Stimulated activated naive CD8-positive, alpha-beta T cell treated with anti-CD3 and anti-CD28 coated beads, Interleukin-15, Interleukin-2, amounts not matched to agents 100 ng/mL and 50 ng/mL, for 24 hours (primary cell): ENCODE data around the gene PTPRM.

Experiments used
- H3K27ac Mint-ChIP-seq: one replicate; pipeline ENCODE4 v1.8.0; 2021; ENCODE audit warnings: mild to moderate bottlenecking, mixed read lengths
- H3K27me3 Mint-ChIP-seq: one replicate; pipeline ENCODE4 v1.8.0; 2021; ENCODE audit warnings: mixed read lengths
- H3K36me3 Mint-ChIP-seq: one replicate; pipeline ENCODE4 v1.8.0; 2021; ENCODE audit warnings: low read depth, mixed read lengths
- H3K4me1 Mint-ChIP-seq: one replicate; pipeline ENCODE4 v1.8.0; 2021; ENCODE audit warnings: low read depth, mixed read lengths
- H3K4me3 Mint-ChIP-seq: one replicate; pipeline ENCODE4 v1.8.0; 2021; ENCODE audit warnings: mild to moderate bottlenecking, mixed read lengths
- H3K9me3 Mint-ChIP-seq: one replicate; pipeline ENCODE4 v1.8.0; 2021; ENCODE audit warnings: mixed read lengths

Gene PTPRM

DNA sequence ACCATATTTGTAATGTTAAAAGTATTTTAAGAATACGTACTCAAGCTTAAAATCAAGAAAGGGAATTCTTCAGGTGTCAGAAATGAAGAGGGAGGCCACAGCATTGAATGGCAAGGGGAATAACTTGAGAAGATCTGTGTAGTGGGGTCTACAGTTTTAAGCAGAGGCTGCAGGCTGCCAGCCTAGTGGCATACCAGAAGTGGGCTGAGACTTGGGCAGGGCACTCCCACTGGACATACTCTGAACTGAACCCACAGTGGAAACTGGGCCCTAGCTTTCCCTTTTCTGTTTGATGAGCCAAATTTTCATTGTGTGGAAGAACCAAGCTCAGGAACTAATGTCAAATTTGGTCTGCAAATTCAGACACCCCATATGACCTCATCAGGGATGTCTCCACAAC is 238.8 kb downstream of the PTPRM start:
- no peaks in the 10 kb centered on the region for H3K36me3 Mint-ChIP-seq
- H3K9me3 Mint-ChIP-seq = no peaks in the 10 kb centered on the region
- H3K27me3 Mint-ChIP-seq = no peaks in the 10 kb centered on the region
- no peak overlapping the region for H3K27ac Mint-ChIP-seq
- H3K4me1 Mint-ChIP-seq = no peaks in the 10 kb centered on the region
- H3K4me3 Mint-ChIP-seq = no peak overlapping the region

DNA sequence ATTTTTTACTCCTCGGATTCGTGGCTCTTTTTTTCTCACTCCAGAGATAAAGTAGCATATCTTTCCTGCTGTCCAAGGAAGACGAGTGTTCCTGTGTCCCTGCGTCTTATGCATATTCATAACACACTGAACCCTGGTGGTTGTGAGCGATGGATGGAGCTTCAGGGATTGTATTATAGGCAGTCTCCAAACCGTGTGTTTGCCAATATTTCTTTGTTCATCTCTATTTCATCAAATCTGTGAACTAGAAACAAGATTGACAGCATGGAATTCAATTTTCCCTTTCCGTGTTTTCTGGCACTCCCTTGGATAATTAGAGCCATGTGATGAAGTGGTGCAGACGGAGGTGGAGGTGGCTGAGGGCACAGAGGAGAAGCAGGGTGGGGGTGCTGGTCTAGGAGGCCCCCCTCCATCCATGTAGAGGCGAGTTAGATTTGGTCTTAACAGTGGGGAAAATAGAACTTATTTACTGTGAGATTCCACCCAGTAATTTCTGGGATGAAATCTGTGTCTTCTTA is 240.9 kb downstream of the PTPRM start:
- peaks cover 2% of the 10 kb centered on the region for H3K9me3 Mint-ChIP-seq
- no peak overlapping the region for H3K27ac Mint-ChIP-seq
- no peaks in the 10 kb centered on the region for H3K36me3 Mint-ChIP-seq
- H3K4me3 Mint-ChIP-seq = no peak overlapping the region
- no peaks in the 10 kb centered on the region for H3K4me1 Mint-ChIP-seq
- H3K27me3 Mint-ChIP-seq = no peaks in the 10 kb centered on the region

DNA sequence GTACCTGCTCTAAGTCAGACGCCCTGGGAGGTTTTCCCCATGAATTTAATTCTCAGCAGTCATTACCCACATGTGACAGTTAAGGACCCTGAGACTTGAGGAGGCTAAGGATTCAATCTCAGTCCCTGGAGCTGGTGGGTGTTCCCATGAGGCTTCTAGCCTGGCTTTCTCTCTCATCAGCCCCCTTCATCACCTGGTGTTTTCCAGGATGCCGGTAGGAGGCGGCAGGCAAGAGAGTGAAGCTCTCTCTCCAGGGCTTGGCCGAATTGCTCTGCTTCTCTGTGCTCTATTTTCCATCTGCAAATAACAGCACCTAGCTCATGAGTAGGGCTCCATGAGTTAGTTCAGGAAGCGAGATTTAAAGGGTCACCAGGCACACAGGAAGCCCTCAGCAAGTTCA is 241.9 kb downstream of the PTPRM start:
- Mint-ChIP-seq H3K9me3 (peaks cover 3% of the 10 kb centered on the region), H3K4me3 (no peak overlapping the region), H3K27me3 (no peaks in the 10 kb centered on the region), H3K36me3 (no peaks in the 10 kb centered on the region), H3K27ac (no peak overlapping the region), H3K4me1 (no peaks in the 10 kb centered on the region)

DNA sequence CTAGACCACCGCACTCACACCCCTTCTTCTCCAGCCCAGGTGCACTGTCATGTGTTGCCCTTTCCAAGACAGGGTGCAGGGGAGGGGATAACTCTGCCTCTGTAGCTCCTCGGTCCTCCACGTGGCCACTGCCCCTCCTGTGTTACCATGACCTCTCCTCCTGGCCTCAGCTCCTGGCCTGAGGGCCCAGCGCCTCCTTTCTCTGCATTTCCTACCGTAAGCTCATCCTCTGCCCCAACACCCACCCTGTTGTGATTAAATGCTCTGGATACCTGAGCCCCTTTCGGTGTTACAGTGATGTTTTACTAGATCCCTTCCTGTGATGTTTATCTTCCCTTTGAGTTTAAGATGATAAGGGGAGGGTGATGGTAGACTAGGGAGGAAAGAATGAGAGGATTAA is 242.3 kb downstream of the PTPRM start:
- H3K36me3 Mint-ChIP-seq = no peaks in the 10 kb centered on the region
- no peaks in the 10 kb centered on the region for H3K27me3 Mint-ChIP-seq
- H3K4me3 Mint-ChIP-seq = no peak overlapping the region
- no peaks in the 10 kb centered on the region for H3K4me1 Mint-ChIP-seq
- peaks cover 3% of the 10 kb centered on the region for H3K9me3 Mint-ChIP-seq
- H3K27ac Mint-ChIP-seq = no peak overlapping the region

DNA sequence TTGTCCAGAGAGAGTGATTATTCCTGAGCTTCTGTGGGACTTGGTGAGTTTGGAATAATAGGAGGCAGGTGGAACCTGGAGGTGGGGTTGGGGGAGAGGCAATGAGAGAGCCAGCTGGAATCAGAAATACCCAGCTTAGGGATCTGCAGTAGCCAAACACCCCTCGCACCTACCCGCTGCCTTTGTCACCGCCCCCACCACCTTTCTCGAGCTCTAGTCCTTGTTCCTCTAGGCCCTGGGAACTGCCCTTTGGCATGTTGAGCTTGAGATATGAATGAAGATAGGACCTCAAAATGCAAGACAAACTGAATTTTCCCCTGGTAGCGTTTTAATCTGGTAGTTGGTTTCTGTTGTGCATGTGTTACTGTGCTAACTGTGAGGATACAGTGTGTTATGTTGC is 242.9 kb downstream of the PTPRM start:
- Mint-ChIP-seq H3K4me1 (no peaks in the 10 kb centered on the region), H3K36me3 (no peaks in the 10 kb centered on the region), H3K4me3 (no peak overlapping the region), H3K9me3 (peaks cover 5% of the 10 kb centered on the region), H3K27ac (no peak overlapping the region), H3K27me3 (no peaks in the 10 kb centered on the region)

DNA sequence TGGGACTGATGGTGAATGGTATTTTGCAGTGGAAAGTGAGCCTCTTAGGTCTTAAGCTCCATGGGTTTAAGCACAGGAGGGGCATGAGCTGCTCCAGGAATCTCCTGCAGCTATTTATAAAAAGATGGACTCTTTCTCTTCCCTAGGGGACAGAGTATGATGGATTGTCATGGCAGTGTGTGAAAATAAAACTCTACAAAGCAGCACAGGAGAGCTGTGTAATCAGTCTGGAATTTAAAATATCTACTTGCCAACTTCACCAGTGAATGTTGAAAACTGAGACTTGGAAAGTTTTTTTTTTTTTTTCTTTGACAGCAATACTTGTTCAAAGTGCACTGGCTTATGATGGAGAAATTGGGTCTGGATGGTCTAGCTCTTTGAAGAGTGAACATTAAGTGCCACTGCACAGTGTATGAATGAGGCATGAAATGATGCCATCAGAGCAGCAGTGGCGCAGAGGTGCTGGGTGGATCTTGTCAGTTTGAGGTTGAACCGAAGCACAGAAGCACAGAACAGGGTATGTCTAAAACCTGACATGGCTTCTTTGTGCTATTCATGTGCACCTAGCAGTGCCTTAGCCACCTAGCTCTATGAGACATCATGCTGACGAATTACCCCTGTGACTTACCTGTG is 245.4 kb downstream of the PTPRM start:
- no peaks in the 10 kb centered on the region for H3K36me3 Mint-ChIP-seq
- H3K4me1 Mint-ChIP-seq = no peaks in the 10 kb centered on the region
- H3K4me3 Mint-ChIP-seq = no peak overlapping the region
- no peaks in the 10 kb centered on the region for H3K27me3 Mint-ChIP-seq
- peaks cover 8% of the 10 kb centered on the region for H3K9me3 Mint-ChIP-seq
- no peak overlapping the region for H3K27ac Mint-ChIP-seq

DNA sequence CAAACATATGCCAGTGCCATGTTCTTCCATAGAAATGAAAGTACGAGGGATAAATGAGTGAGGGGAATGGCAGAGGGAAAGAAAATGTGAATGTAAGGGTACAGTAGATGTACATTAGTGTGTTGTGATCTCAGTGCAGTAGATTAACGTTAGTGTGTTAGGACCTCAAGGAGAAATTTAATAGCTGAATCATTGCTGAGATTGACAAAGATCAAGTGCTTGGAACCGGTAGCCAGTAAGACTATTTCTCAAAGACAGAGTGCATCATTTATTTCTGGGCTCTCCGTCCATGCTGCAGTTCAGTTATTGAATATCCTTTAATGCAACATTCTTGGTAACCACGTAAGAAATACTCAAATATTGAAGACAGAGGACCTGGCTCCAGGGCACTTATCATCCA is 246.0 kb downstream of the PTPRM start:
- H3K27ac Mint-ChIP-seq = no peak overlapping the region
- no peaks in the 10 kb centered on the region for H3K27me3 Mint-ChIP-seq
- no peaks in the 10 kb centered on the region for H3K36me3 Mint-ChIP-seq
- H3K4me3 Mint-ChIP-seq = no peak overlapping the region
- H3K4me1 Mint-ChIP-seq = no peaks in the 10 kb centered on the region
- peaks cover 8% of the 10 kb centered on the region for H3K9me3 Mint-ChIP-seq

DNA sequence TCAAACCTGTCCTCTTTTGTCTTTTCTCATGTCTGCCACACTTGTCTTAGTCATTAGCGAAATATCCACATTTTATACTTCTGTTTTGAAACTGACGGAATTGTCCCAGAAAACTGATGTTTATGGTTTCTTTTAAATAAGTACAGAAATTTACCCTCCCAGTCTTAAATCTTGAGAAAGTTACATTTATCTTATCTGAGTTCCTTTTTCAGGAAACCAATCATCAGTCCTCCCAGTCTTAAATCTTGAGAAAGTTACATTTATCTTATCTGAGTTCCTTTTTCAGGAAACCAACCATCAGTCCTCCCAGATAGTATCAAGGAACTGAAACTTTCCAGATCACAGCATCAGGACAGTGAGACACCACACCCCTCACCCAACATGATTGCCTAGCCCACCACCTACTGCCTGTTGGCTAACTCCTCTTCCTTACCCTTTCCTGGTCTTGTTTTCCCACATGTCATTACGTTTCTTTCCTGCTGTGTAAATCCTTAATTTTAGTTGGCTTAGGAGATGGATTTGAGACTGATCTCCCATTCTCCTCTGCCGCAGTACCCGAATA is 247.7 kb downstream of the PTPRM start:
- Mint-ChIP-seq H3K27me3 (no peaks in the 10 kb centered on the region), H3K4me1 (no peaks in the 10 kb centered on the region), H3K9me3 (peaks cover 8% of the 10 kb centered on the region), H3K36me3 (no peaks in the 10 kb centered on the region), H3K4me3 (no peak overlapping the region), H3K27ac (no peak overlapping the region)

DNA sequence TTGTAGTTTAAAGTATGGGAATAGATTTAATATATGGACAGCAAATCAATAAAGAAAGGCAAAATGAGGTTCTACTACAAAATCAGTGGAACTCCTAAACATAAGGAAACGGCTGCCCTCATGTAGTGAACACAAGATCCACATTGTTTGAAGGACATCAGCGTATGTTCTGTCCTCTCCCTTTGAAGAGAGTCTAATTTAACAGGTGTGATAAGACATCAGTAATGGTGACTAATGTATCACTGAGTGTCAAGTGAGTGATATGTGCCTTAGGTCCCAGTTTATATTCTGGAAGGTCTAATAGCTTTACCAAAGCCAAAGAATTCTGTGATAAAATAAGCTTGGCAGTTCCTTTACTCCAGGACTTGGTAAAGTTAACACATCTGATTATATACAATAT is 248.7 kb downstream of the PTPRM start:
- no peak overlapping the region for H3K27ac Mint-ChIP-seq
- H3K36me3 Mint-ChIP-seq = no peaks in the 10 kb centered on the region
- no peaks in the 10 kb centered on the region for H3K4me1 Mint-ChIP-seq
- peaks cover 8% of the 10 kb centered on the region for H3K9me3 Mint-ChIP-seq
- H3K27me3 Mint-ChIP-seq = no peaks in the 10 kb centered on the region
- no peak overlapping the region for H3K4me3 Mint-ChIP-seq

DNA sequence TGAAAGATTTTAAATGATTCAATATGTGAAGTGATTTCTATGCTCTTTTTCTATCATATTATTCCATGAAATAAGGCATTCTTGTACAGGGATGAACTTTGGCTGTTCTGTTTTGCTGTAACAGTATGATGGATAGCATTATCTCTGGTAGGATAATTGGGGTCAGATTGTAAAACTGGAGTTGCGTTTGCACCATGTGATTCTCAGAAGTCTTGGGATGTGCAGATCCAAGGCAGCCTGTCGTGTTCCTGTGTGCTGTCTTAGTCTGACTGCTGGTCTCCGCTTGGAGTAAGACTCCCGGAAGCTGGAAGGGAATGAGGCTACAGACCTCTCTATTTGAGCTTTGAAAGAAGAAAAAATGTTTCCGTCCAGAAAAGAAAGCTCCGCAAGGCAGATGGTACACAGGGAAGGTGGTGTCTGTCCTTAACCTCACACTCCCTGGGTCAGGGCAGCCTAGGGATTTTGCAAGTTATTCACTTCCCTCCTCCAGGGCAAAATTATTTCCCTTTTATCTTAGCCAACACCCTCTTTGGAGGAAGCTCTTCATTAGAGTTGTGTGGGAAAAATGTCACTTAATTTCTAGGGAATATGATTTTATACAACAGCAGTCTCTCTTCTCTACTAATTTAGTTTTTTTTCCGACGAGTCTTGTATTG is 250.6 kb downstream of the PTPRM start:
- H3K4me3 Mint-ChIP-seq = no peak overlapping the region
- H3K4me1 Mint-ChIP-seq = no peaks in the 10 kb centered on the region
- peaks cover 8% of the 10 kb centered on the region for H3K9me3 Mint-ChIP-seq
- no peaks in the 10 kb centered on the region for H3K36me3 Mint-ChIP-seq
- no peak overlapping the region for H3K27ac Mint-ChIP-seq
- no peaks in the 10 kb centered on the region for H3K27me3 Mint-ChIP-seq

DNA sequence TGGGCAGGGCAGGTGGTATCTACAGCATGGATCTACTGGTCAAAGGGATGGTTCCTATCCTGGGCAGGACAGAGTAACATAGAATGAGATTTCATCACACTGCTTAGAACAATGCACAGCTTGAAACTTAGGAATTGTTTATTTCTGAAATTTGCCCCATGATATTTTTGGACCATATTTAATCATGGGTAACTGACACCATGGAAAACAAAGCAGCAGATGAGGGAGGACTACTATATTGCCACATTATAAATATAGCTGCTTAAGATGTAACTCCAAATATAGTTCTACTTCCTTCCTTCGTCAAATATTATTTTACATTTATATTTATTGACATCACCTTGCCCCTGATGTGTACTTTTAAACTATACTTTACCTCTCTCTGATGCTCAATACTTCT is 254.7 kb downstream of the PTPRM start:
- Mint-ChIP-seq H3K36me3 (no peaks in the 10 kb centered on the region), H3K4me1 (no peaks in the 10 kb centered on the region), H3K4me3 (no peak overlapping the region), H3K27ac (no peak overlapping the region), H3K9me3 (no peaks in the 10 kb centered on the region), H3K27me3 (no peaks in the 10 kb centered on the region)

DNA sequence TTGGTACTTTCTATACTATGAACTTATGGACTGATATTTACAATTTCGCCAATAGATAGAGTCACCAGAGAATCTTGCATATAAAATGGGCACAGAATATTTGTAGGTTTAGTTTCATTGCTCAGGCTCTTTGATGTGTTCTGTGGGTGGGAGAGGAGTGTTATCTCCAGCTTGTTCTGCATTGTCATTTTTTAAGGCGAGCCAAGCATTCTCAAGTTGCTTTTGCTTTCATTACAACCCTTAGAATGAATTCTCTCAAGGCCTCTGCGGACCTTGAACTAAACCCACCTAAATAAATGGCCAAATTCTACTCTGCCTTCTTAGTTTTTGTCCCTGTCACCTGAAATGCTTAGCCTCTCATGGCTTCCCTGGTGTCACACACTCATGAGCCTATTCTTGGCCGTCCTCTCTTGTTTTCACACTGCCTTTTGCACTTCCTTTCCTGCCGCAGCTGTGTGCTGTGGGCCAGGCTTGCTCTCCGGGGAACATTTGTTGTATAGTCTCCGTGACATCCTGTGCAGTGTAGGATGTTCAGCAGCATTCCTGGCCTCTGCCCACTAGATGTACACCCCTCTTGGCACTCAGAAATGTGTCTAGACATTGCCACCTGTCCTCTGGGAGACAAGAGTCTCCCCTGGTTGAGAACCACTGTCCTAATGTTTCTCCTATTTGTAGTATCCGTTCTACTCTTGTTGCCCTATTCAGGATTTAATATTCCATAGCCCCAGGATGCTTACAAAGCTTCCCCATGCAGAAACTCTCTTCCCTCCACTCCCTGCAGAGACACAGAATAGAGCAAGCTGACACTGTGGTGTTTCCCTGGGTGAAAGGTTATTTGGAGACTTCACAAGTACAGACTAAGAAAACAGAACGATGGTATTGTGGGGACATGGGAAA is 255.6 kb downstream of the PTPRM start:
- Mint-ChIP-seq H3K36me3 (no peaks in the 10 kb centered on the region), H3K4me1 (no peaks in the 10 kb centered on the region), H3K4me3 (no peak overlapping the region), H3K9me3 (no peaks in the 10 kb centered on the region), H3K27me3 (no peaks in the 10 kb centered on the region), H3K27ac (no peak overlapping the region)

DNA sequence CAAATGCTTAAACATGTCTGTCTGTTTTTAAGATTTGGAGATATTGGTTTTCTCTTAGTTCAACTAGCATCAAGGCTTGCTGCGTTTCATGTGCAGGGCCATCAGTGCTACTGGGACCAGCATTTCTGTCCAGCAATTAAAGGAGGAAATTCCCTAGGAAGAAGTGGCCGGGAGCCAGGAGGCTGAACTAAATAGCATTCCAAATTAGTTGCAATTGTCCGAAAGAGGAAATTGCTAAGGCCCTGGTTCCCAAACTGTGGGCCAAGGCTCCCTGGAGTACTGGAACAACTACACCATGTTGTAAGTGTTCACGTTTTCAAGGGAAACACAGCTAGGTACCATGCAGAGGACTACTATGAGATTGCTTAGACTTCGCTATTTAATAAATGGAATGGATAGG is 257.9 kb downstream of the PTPRM start:
- no peaks in the 10 kb centered on the region for H3K36me3 Mint-ChIP-seq
- no peak overlapping the region for H3K27ac Mint-ChIP-seq
- H3K9me3 Mint-ChIP-seq = no peaks in the 10 kb centered on the region
- H3K27me3 Mint-ChIP-seq = no peaks in the 10 kb centered on the region
- H3K4me3 Mint-ChIP-seq = no peak overlapping the region
- no peaks in the 10 kb centered on the region for H3K4me1 Mint-ChIP-seq

DNA sequence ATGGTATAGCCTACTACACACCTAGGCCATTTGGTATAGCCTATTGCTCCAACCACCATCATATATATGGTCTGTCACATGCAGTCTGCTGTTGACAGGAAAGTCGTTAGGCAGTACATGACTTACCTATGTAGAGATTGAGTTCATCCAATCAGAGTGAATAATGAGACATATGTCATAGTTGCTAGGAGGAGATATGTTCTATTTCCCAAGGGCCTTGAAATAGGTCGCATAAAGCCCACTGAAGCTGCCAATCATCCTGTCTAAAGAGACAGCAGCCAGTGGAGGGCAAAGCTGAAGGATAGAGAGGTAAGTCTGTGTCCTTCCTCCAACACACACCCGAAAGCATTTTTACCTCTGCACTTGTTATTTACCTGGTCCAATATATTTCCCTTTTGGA is 263.4 kb downstream of the PTPRM start:
- no peaks in the 10 kb centered on the region for H3K27me3 Mint-ChIP-seq
- H3K36me3 Mint-ChIP-seq = no peaks in the 10 kb centered on the region
- H3K27ac Mint-ChIP-seq = no peak overlapping the region
- H3K4me1 Mint-ChIP-seq = no peaks in the 10 kb centered on the region
- no peak overlapping the region for H3K4me3 Mint-ChIP-seq
- H3K9me3 Mint-ChIP-seq = peaks cover 16% of the 10 kb centered on the region

DNA sequence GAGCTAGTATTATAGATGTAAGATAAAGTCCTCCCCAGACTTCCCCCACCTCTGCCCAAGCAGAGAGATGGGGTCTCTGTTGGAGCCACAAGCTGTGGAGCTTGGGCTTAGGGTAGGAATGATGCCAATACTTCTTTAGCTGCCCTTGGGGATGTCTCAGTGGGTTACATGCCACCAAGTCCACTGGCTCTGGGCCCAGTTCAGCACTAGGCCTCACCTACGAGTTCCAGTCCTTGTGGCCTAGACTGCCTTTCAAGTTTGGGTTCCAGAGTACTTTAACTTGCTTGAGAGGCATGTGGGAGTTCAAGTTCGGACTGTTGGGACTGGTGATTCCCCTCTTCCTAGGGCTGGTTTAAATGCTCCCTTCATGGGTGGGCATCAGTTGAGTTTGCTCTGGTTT is 272.4 kb downstream of the PTPRM start:
- Mint-ChIP-seq H3K27me3 (no peaks in the 10 kb centered on the region), H3K4me1 (no peaks in the 10 kb centered on the region), H3K36me3 (no peaks in the 10 kb centered on the region), H3K9me3 (peaks cover 25% of the 10 kb centered on the region), H3K27ac (no peak overlapping the region), H3K4me3 (no peak overlapping the region)
